Measurements from ENCODE around the gene RRP8. TPM values are rescaled to one million over a fixed set of nuclear protein-coding genes. Genes with fewer than 3 reads are reported as not detected.

Gene RRP8
- total RNA-seq, 6 donors from 2014 or later, result 13.4 to 25.2 (median 22.1) TPM

DNA sequence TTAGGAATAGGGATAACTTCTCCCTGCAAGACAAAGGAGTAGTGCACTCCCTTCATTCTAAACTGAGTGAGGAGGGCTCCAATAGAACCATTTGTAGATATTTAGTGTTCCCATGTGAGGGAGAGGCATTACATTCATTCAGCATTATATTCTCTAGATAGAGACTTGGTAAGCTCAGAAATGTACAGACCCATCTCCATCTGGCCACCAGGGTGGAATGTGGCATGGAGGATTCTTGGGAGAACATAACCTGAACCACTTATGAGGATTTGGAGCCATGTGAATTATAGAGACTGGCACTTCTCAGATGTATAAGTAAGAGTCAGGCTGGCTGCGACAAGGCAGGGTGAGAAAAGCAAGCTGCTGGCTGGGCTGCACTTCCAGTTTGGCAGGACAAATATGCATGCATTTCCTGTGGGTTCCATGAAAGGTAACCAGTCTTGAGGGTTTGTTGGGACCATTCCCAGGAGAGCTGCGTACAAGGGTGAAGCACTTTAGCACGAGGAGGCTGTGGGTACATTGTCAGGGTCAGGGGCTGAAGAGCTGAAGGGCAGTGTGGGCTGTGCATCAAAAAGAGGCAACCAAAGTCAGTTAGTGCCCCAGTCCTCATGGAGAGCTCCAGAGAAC lies 9.2 kb downstream of the RRP8 start:
- Histone ChIP-seq H3K4me1 (peaks cover 0 to 4% (median 0%) of the 10 kb centered on the region in 4 donors), H3K9me3 (no peaks in the 10 kb centered on the region), H3K27me3 (no peaks in the 10 kb centered on the region), H3K27ac (no peak overlapping the region), H3K36me3 (peaks cover 5 to 49% (median 17%) of the 10 kb centered on the region in 4 donors), H3K4me3 (no peak overlapping the region)
- TF ChIP-seq, protein P1, sequence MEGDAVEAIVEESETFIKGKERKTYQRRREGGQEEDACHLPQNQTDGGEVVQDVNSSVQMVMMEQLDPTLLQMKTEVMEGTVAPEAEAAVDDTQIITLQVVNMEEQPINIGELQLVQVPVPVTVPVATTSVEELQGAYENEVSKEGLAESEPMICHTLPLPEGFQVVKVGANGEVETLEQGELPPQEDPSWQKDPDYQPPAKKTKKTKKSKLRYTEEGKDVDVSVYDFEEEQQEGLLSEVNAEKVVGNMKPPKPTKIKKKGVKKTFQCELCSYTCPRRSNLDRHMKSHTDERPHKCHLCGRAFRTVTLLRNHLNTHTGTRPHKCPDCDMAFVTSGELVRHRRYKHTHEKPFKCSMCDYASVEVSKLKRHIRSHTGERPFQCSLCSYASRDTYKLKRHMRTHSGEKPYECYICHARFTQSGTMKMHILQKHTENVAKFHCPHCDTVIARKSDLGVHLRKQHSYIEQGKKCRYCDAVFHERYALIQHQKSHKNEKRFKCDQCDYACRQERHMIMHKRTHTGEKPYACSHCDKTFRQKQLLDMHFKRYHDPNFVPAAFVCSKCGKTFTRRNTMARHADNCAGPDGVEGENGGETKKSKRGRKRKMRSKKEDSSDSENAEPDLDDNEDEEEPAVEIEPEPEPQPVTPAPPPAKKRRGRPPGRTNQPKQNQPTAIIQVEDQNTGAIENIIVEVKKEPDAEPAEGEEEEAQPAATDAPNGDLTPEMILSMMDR (IDR thresholded peaks at IDR 0.05), result no peak
- TF ChIP-seq POLR2A (IDR thresholded peaks at IDR 0.05) (no peak), EP300 (IDR thresholded peaks at IDR 0.05) (no peak), POLR2AphosphoS5 (IDR thresholded peaks at IDR 0.05) (no peak)
- no peak for ATAC-seq (ENCODE audit: low FRiP score in 2 of 2)
- DNase-seq, result no peak
- 52 to 73% methylated on average over 3 of the region's 3 CpGs for WGBS, 2 donors

DNA sequence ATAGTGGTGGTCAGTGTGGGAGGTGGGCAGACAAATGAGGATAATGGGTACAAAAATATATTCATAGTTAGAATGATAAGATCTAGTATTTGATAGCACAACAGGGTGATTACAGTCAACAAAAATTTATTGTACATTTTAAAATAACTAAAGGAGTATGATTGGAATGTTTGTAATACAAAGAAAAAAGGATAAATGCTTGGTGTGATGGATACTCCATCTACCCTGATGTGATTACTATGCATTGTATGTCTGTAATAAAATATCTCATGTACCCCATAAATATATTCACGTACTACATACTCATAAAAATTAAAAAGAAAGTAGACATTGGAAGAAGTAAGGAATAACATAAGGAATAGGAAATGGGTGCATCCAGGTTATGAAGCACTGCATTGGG lies 15.4 kb downstream of the RRP8 start:
- no peak overlapping the region for H3K4me3 ChIP-seq
- no peak for DNase-seq
- H3K4me1 ChIP-seq, result no peaks in the 10 kb centered on the region
- H3K9me3 ChIP-seq, result peaks cover 4 to 12% (median 8%) of the 10 kb centered on the region in 4 donors
- no peak for ATAC-seq (ENCODE audit: low FRiP score in 2 of 2)
- TF ChIP-seq, protein P1 (IDR thresholded peaks at IDR 0.05), result no peak
- TF ChIP-seq POLR2A (IDR thresholded peaks at IDR 0.05) (no peak), EP300 (IDR thresholded peaks at IDR 0.05) (no peak), POLR2AphosphoS5 (IDR thresholded peaks at IDR 0.05) (no peak)
- no peak overlapping the region for H3K27ac ChIP-seq
- H3K36me3 ChIP-seq, result peaks cover 0 to 11% (median 3%) of the 10 kb centered on the region in 4 donors
- WGBS, 2 donors, result 96 to 98% methylated on average over 1 of the region's 1 CpG
- H3K27me3 ChIP-seq, result no peaks in the 10 kb centered on the region

DNA sequence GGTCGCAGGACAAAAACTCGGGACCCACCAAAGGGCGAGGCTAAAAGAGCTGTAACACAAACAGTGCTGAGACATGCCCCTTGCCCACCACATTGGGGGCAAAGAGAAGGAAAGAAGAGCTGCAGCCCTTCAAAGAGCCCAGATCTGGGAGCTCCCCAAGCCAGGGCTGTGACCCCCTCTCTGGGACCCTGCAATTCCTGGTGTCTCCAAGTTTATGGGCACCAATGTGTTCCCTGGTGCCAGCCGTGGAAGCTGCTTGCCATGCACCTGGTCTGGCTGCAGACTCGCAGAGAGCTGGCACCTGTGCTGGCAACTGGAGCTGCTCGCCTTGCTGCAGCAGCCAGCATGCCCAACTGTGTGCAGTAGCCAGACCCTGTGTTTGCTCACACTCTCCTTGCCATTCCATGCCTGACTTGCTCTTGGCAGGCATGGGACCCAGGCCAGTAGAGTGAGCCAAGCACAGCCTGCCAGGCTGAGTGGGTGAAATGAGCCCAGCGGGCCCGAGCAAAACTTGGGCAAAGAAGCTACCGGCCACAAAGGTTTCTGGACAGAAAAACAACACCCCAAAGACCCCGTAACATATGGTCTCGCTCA lies 16.0 kb downstream of the RRP8 start:
- Histone ChIP-seq H3K36me3 (peaks cover 0 to 10% (median 2%) of the 10 kb centered on the region in 4 donors), H3K27me3 (no peaks in the 10 kb centered on the region), H3K9me3 (peaks cover 4 to 14% (median 9%) of the 10 kb centered on the region in 4 donors), H3K4me3 (no peak overlapping the region), H3K4me1 (no peaks in the 10 kb centered on the region), H3K27ac (no peak overlapping the region)
- ATAC-seq (ENCODE audit: low FRiP score in 2 of 2) (no peak), DNase-seq (no peak)
- TF ChIP-seq POLR2AphosphoS5 (IDR thresholded peaks at IDR 0.05), result no peak
- TF ChIP-seq POLR2A (IDR thresholded peaks at IDR 0.05), result no peak
- TF ChIP-seq, protein P1 (IDR thresholded peaks at IDR 0.05), result no peak
- TF ChIP-seq EP300 (IDR thresholded peaks at IDR 0.05), result no peak
- 87 to 88% methylated on average over 11 of the region's 11 CpGs for WGBS, 2 donors

DNA sequence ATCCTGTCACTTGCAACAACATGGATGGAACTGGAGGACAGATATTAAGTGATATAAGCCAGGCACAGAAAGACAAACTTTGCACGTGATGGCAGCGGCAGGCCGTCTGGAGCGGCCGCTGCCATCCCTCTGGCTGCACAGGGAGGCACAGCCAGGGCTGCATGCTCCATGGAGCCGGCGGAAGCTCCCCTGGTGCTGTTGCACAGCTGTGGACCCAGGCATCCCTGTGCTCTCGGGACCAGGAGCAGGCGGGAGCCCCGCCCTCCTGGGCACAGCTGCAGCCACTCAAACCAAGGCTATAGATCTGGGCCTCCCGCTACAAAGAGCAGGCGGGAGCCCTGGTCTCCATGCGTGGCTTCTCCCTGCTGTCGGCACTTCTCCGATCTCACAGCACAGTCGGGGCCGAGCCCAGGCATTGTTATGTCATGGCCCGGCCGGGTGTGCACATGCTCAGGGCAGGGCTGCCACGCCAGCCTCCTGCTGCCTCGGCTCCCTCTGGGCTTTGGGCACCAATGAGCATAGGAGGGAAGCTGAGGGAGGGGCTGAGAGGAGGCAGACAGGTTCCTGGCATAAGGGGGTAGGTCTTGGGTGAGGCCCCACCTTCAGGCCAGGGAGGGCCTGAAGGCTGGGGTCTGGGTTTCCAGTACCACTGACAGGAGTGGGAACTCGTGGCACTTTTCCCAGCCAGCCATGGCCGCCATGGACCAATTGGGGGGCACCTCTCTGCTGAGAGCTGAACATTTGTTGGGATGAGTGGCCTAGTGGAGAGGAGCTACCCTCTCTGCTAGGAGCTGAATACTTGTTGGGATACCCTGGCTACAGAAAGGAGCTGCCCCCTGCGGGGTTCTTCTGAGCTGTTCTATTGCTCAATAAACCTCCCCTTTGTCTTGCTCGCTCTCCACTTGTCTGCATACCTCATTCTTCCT lies 16.7 kb downstream of the RRP8 start:
- 95 to 99% methylated on average over 10 to 25 of the region's 25 CpGs for WGBS, 2 donors
- no peaks in the 10 kb centered on the region for H3K27me3 ChIP-seq
- H3K27ac ChIP-seq, result no peak overlapping the region
- ATAC-seq (ENCODE audit: low FRiP score in 2 of 2) (peak; percentile 23 to 34), DNase-seq (peak in 1 of 2 donors; percentile 69)
- H3K36me3 ChIP-seq, result peaks cover 0 to 2% (median 0%) of the 10 kb centered on the region in 4 donors
- H3K4me3 ChIP-seq, result no peak overlapping the region
- H3K4me1 ChIP-seq, result no peaks in the 10 kb centered on the region
- TF ChIP-seq POLR2A (IDR thresholded peaks at IDR 0.05), result no peak
- TF ChIP-seq POLR2AphosphoS5 (IDR thresholded peaks at IDR 0.05), result no peak
- no peak for TF ChIP-seq EP300 (IDR thresholded peaks at IDR 0.05)
- TF ChIP-seq, protein P1 (IDR thresholded peaks at IDR 0.05), result no peak
- H3K9me3 ChIP-seq, result peaks cover 4 to 14% (median 9%) of the 10 kb centered on the region in 4 donors

Measured in upper lobe of left lung (tissue), 6 donors.